ENCODE data around the gene C2CD4B. TPM values are rescaled to one million over a fixed set of nuclear protein-coding genes. Genes with fewer than 3 reads are reported as not detected.

C2CD4B gene
- total RNA-seq, 1 experiment from 2014 or later: 1.3 TPM

DNA sequence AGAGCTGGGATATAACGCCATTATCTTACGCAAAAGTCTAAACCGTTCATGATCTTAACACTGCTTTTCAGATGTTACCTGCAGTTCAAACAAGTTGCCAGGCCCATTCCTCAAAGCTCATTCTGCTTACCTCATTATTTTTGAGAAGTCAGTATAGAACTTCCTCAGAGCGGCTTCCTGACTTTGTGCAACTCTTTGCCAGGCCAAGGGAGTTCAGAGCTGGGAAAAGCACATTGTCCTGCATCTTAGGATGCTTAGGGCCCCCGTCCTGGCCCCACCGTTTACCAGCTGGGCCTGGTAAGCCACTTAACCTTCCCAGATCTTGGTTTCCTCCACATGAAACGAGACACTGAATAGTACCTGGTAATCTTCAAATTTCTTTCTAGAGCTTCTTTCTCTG is 6.8 kb upstream of the C2CD4B start:
- Mint-ChIP-seq H3K36me3 (no peaks in the 10 kb centered on the region), H3K27me3 (ENCODE audit: low read depth) (peaks cover 13% of the 10 kb centered on the region), H3K9me3 (no peaks in the 10 kb centered on the region), H3K4me1 (peaks cover 12% of the 10 kb centered on the region), H3K4me3 (no peak overlapping the region), H3K27ac (no peak overlapping the region)
- no peak for TF ChIP-seq NFE2L1 (CRISPR knock-in tag; IDR thresholded peaks at IDR 0.05)
- TF ChIP-seq, protein P1, sequence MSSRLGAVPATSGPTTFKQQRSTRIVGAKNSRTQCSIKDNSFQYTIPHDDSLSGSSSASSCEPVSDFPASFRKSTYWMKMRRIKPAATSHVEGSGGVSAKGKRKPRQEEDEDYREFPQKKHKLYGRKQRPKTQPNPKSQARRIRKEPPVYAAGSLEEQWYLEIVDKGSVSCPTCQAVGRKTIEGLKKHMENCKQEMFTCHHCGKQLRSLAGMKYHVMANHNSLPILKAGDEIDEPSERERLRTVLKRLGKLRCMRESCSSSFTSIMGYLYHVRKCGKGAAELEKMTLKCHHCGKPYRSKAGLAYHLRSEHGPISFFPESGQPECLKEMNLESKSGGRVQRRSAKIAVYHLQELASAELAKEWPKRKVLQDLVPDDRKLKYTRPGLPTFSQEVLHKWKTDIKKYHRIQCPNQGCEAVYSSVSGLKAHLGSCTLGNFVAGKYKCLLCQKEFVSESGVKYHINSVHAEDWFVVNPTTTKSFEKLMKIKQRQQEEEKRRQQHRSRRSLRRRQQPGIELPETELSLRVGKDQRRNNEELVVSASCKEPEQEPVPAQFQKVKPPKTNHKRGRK (CRISPR knock-in tag; IDR thresholded peaks at IDR 0.05; ENCODE audit: borderline replicate concordance): no peak
- TF ChIP-seq ZNF263 (CRISPR knock-in tag; IDR thresholded peaks at IDR 0.05; ENCODE audit: low read depth): no peak
- TF ChIP-seq, protein P2, sequence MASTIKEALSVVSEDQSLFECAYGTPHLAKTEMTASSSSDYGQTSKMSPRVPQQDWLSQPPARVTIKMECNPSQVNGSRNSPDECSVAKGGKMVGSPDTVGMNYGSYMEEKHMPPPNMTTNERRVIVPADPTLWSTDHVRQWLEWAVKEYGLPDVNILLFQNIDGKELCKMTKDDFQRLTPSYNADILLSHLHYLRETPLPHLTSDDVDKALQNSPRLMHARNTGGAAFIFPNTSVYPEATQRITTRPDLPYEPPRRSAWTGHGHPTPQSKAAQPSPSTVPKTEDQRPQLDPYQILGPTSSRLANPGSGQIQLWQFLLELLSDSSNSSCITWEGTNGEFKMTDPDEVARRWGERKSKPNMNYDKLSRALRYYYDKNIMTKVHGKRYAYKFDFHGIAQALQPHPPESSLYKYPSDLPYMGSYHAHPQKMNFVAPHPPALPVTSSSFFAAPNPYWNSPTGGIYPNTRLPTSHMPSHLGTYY (CRISPR knock-in tag; IDR thresholded peaks at IDR 0.05): no peak
- TF ChIP-seq IRF2 (CRISPR knock-in tag; IDR thresholded peaks at IDR 0.05; ENCODE audit: borderline replicate concordance, low read depth): no peak
- TF ChIP-seq, protein P3, sequence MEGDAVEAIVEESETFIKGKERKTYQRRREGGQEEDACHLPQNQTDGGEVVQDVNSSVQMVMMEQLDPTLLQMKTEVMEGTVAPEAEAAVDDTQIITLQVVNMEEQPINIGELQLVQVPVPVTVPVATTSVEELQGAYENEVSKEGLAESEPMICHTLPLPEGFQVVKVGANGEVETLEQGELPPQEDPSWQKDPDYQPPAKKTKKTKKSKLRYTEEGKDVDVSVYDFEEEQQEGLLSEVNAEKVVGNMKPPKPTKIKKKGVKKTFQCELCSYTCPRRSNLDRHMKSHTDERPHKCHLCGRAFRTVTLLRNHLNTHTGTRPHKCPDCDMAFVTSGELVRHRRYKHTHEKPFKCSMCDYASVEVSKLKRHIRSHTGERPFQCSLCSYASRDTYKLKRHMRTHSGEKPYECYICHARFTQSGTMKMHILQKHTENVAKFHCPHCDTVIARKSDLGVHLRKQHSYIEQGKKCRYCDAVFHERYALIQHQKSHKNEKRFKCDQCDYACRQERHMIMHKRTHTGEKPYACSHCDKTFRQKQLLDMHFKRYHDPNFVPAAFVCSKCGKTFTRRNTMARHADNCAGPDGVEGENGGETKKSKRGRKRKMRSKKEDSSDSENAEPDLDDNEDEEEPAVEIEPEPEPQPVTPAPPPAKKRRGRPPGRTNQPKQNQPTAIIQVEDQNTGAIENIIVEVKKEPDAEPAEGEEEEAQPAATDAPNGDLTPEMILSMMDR (IDR thresholded peaks at IDR 0.05): no peak
- TF ChIP-seq GRHL2 (CRISPR knock-in tag; IDR thresholded peaks at IDR 0.05; ENCODE audit: insufficient replicate concordance, severe bottlenecking): no peak
- no peak for TF ChIP-seq CREM (CRISPR knock-in tag; IDR thresholded peaks at IDR 0.05)
- no peak for TF ChIP-seq NFYB (CRISPR knock-in tag; conservative IDR thresholded peaks at IDR 0.05; ENCODE audit: low read depth)
- no peak for TF ChIP-seq ETV6 (CRISPR knock-in tag; IDR thresholded peaks at IDR 0.05)
- TF ChIP-seq ZNF219 (CRISPR knock-in tag; IDR thresholded peaks at IDR 0.05; ENCODE audit: borderline replicate concordance): no peak
- TF ChIP-seq ZNF232 (CRISPR knock-in tag; IDR thresholded peaks at IDR 0.05): no peak
- TF ChIP-seq JUN (CRISPR knock-in tag; IDR thresholded peaks at IDR 0.05): no peak
- TF ChIP-seq, protein P4, sequence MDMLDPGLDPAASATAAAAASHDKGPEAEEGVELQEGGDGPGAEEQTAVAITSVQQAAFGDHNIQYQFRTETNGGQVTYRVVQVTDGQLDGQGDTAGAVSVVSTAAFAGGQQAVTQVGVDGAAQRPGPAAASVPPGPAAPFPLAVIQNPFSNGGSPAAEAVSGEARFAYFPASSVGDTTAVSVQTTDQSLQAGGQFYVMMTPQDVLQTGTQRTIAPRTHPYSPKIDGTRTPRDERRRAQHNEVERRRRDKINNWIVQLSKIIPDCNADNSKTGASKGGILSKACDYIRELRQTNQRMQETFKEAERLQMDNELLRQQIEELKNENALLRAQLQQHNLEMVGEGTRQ (CRISPR knock-in tag; IDR thresholded peaks at IDR 0.05): no peak
- no peak for TF ChIP-seq ZNF416 (CRISPR knock-in tag; IDR thresholded peaks at IDR 0.05)
- no peak for TF ChIP-seq ATF6 (CRISPR knock-in tag; IDR thresholded peaks at IDR 0.05)
- no peak for TF ChIP-seq ZNF423 (CRISPR knock-in tag; IDR thresholded peaks at IDR 0.05)
- POLR2A ChIA-PET: no interaction called here
- CTCF ChIA-PET: no interaction called here
- ATAC-seq (no peak), DNase-seq (ENCODE audit: low spot score) (no peak)

- CTCF ChIA-PET: interaction anchor here (1.2 to 1.5 kb wide), 2 partner anchors 89 to 106 kb away, joined by 6 to 14 read pairs; partner anchors contain the start of gene VPS13C
- DNase-seq (ENCODE audit: low spot score) (no peak), ATAC-seq (no peak)
- Mint-ChIP-seq H3K27me3 (ENCODE audit: low read depth) (peaks cover 64% of the 10 kb centered on the region), H3K36me3 (no peaks in the 10 kb centered on the region), H3K4me1 (peaks cover 19% of the 10 kb centered on the region), H3K9me3 (no peaks in the 10 kb centered on the region), H3K4me3 (peak overlapping the region; percentile 82), H3K27ac (no peak overlapping the region)
- TF ChIP-seq OVOL2 (CRISPR knock-in tag; IDR thresholded peaks at IDR 0.05; ENCODE audit: borderline replicate concordance): no peak
- TF ChIP-seq, protein P2 (CRISPR knock-in tag; IDR thresholded peaks at IDR 0.05): no peak
- TF ChIP-seq, protein P1 (CRISPR knock-in tag; IDR thresholded peaks at IDR 0.05; ENCODE audit: borderline replicate concordance): no peak
- POLR2A ChIA-PET: interaction anchor here (0.6 kb wide), 1 partner anchor 88 kb away, joined by 11 read pairs; no protein-coding TSS in a partner anchor
Observed at GRCh38 chr15:62165793-62166375, 799 bp upstream of the C2CD4B start.

All from WTC11 (cell line).